Transverse colon (tissue), 4 donors: ENCODE data around the gene VSNL1. TPM values are rescaled to one million over a fixed set of nuclear protein-coding genes. Genes with fewer than 3 reads are reported as not detected.

Source experiments
- DNase-seq: peaks from one replicate; pipeline ENCODE4 v3.0.0-alpha.2; 2019
- H3K27ac ChIP-seq, 4 donors: fragments of 200-600 bp; sonication (generic); 2 replicates each; pipeline ENCODE4 v1.5.1; 2016 to 2018; ENCODE audit warnings: inconsistent platforms in 4 of 4
- H3K27me3 ChIP-seq: fragments of 200-600 bp; sonication (generic); 2 replicates; pipeline ENCODE4 v1.5.1; 2017; ENCODE audit warnings: inconsistent platforms
- H3K36me3 ChIP-seq, 4 donors: fragments of 200-600 bp; sonication (generic); 2 replicates each; pipeline ENCODE4 v1.5.1; 2017 to 2019; ENCODE audit warnings: inconsistent platforms in 4 of 4
- H3K4me1 ChIP-seq, 4 donors: fragments of 200-600 bp; sonication (generic); 2 replicates each; pipeline ENCODE4 v1.5.1; 2017 to 2020; ENCODE audit warnings: inconsistent platforms in 4 of 4
- H3K4me3 ChIP-seq, 4 donors: fragments of 200-600 bp; sonication (generic); 1 replicate in 1 of 4; 2 replicates in 3 of 4; pipeline versions ENCODE4 v1.5.1 to v1.6.1; 2017 to 2019; ENCODE audit warnings: inconsistent platforms in 4 of 4
- H3K9me3 ChIP-seq, 2 donors: fragments of 200-600 bp; sonication (generic); 2 replicates each; pipeline ENCODE4 v1.5.1; 2017 to 2019; ENCODE audit warnings: inconsistent platforms in 2 of 2
- CTCF ChIP-seq, 5 experiments: fragments of 200-600 bp in 3 of 5; fragments of 450-650 bp in 2 of 5; sonication (generic) in 3 of 5; IDR thresholded peaks; 1 replicate in 2 of 5; 2 replicates in 3 of 5; pipeline ENCODE4 v1.5.1; 2016 to 2017; ENCODE audit warnings: antibody characterized with exemption in 5 of 5, inconsistent platforms in 3 of 5, mild to moderate bottlenecking in 2 of 5, moderate library complexity in 1 of 5
- EP300 ChIP-seq: sonication (generic); formaldehyde crosslinking; IDR thresholded peaks from one replicate; pipeline ENCODE4 v1.6.1; 2017; ENCODE audit warnings: antibody characterized with exemption, low read depth
- POLR2A ChIP-seq: fragments of 450-650 bp; IDR thresholded peaks from one replicate; pipeline ENCODE4 v1.6.1; 2016; ENCODE audit warnings: antibody characterized with exemption, mild to moderate bottlenecking, moderate library complexity
- POLR2AphosphoS5 ChIP-seq, 3 donors: sonication (generic); formaldehyde crosslinking; IDR thresholded peaks; one replicate each; pipeline ENCODE4 v1.6.1; 2016; ENCODE audit warnings: antibody characterized with exemption in 3 of 3
- WGBS, 2 donors: methylation state at CpG; one replicate each; pipeline ENCODE4 v1.1.5; 2018; ENCODE audit warnings: low coverage in 1 of 2; 5-methylcytosine and 5-hydroxymethylcytosine counted together
- in situ Hi-C, 4 donors: fragments of 200-750 bp; cut with MboI; loops; one replicate each; pipeline versions ENCODE4 v1.15.0 to v1.15.1; 2017; ENCODE audit warnings: low sequenced_read_pairs in 3 of 4, low pct_ligation_motif_present in 1 of 4, low pct_unique_long_range_greater_than_20kb in 1 of 4
- intact Hi-C: fragments of 100-400 bp; cut with DNase I; formaldehyde crosslinking; loops from one replicate; pipeline ENCODE4 v1.15.1; 2023; ENCODE audit warnings: low total_unique reads
- total RNA-seq, 4 donors: library from RNA; depleted of rRNA; stranded (reverse); fragments of >200 nt; gene quantifications; one replicate each; pipeline ENCODE4 v1.1.0, GENCODE V29; 2016

Gene VSNL1
- total RNA-seq, 4 donors from 2014 or later = 0.96 to 1.1 TPM; not detected in 2

GRCh38 chr2:17588031-17588430 lies 47.5 kb downstream of the VSNL1 start:
- intact Hi-C loops = no loop called here
- Histone ChIP-seq H3K27ac (no peak overlapping the region), H3K4me1 (no peaks in the 10 kb centered on the region), H3K27me3 (no peaks in the 10 kb centered on the region), H3K4me3 (no peak overlapping the region), H3K9me3 (no peaks in the 10 kb centered on the region), H3K36me3 (no peaks in the 10 kb centered on the region)
- TF ChIP-seq EP300 = no peak
- no peak for TF ChIP-seq CTCF (IDR thresholded peaks at IDR 0.05)
- TF ChIP-seq POLR2A = no peak
- no peak for TF ChIP-seq POLR2AphosphoS5 (IDR thresholded peaks at IDR 0.05)
- 78 to 81% methylated on average over 2 of the region's 2 CpGs for WGBS, 2 donors
- in situ Hi-C loops = no loop called here
- no peak for DNase-seq

- intact Hi-C loops = no loop called here
- Histone ChIP-seq H3K36me3 (no peaks in the 10 kb centered on the region), H3K27me3 (no peaks in the 10 kb centered on the region), H3K9me3 (no peaks in the 10 kb centered on the region), H3K4me1 (peaks cover 0 to 3% (median 0%) of the 10 kb centered on the region in 4 donors), H3K4me3 (no peak overlapping the region), H3K27ac (no peak overlapping the region)
- DNase-seq = no peak
- WGBS, 2 donors = 90 to 100% methylated on average over 1 to 2 of the region's 2 CpGs
- TF ChIP-seq EP300 = no peak
- no peak for TF ChIP-seq CTCF (IDR thresholded peaks at IDR 0.05)
- no peak for TF ChIP-seq POLR2AphosphoS5 (IDR thresholded peaks at IDR 0.05)
- no peak for TF ChIP-seq POLR2A
- in situ Hi-C loops = no loop called here
These were observed 49.0 kb downstream of the VSNL1 start for GRCh38 chr2:17589406-17590035.

- WGBS, 2 donors = 75 to 82% methylated on average over 1 to 2 of the region's 2 CpGs
- Histone ChIP-seq H3K27ac (no peak overlapping the region), H3K27me3 (no peaks in the 10 kb centered on the region), H3K36me3 (no peaks in the 10 kb centered on the region), H3K9me3 (no peaks in the 10 kb centered on the region), H3K4me1 (peaks cover 0 to 5% (median 0%) of the 10 kb centered on the region in 4 donors), H3K4me3 (no peak overlapping the region)
- intact Hi-C loops (no loop called here), in situ Hi-C loops (no loop called here)
- no peak for DNase-seq
- TF ChIP-seq POLR2AphosphoS5 (IDR thresholded peaks at IDR 0.05) = no peak
These were observed 49.9 kb downstream of the VSNL1 start for GRCh38 chr2:17590342-17590911.

GRCh38 chr2:17591846-17592245 lies 51.4 kb downstream of the VSNL1 start:
- H3K27me3 ChIP-seq = no peaks in the 10 kb centered on the region
- intact Hi-C loops = no loop called here
- no peaks in the 10 kb centered on the region for H3K9me3 ChIP-seq
- H3K4me3 ChIP-seq = no peak overlapping the region
- 85 to 100% methylated on average over 2 to 3 of the region's 3 CpGs for WGBS, 2 donors
- no peak for DNase-seq
- no peaks in the 10 kb centered on the region for H3K36me3 ChIP-seq
- H3K4me1 ChIP-seq = peaks cover 0 to 5% (median 0%) of the 10 kb centered on the region in 4 donors
- no peak overlapping the region for H3K27ac ChIP-seq
- in situ Hi-C loops = no loop called here
- no peak for TF ChIP-seq EP300
- no peak for TF ChIP-seq POLR2A
- TF ChIP-seq POLR2AphosphoS5 (IDR thresholded peaks at IDR 0.05) = no peak
- no peak for TF ChIP-seq CTCF (IDR thresholded peaks at IDR 0.05)
